ENCODE measurements around the gene ZNF521.

GRCh38 chr18:25109484-25109883 lies 242.5 kb downstream of the ZNF521 start:
- no peak for TF ChIP-seq EZH2 (IDR thresholded peaks at IDR 0.05; ENCODE audit: low read depth)
- TF ChIP-seq, protein P1, sequence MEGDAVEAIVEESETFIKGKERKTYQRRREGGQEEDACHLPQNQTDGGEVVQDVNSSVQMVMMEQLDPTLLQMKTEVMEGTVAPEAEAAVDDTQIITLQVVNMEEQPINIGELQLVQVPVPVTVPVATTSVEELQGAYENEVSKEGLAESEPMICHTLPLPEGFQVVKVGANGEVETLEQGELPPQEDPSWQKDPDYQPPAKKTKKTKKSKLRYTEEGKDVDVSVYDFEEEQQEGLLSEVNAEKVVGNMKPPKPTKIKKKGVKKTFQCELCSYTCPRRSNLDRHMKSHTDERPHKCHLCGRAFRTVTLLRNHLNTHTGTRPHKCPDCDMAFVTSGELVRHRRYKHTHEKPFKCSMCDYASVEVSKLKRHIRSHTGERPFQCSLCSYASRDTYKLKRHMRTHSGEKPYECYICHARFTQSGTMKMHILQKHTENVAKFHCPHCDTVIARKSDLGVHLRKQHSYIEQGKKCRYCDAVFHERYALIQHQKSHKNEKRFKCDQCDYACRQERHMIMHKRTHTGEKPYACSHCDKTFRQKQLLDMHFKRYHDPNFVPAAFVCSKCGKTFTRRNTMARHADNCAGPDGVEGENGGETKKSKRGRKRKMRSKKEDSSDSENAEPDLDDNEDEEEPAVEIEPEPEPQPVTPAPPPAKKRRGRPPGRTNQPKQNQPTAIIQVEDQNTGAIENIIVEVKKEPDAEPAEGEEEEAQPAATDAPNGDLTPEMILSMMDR (conservative IDR thresholded peaks at IDR 0.05): no peak

All from PC-9 (cell line).